Measurements from ENCODE around the gene SEPSECS. TPM values are rescaled to one million over a fixed set of nuclear protein-coding genes. Genes with fewer than 3 reads are reported as not detected.

The SEPSECS gene
- total RNA-seq, 1 experiment from 2014 or later = 9.1 TPM

- Histone ChIP-seq H3K4me3 (no peak overlapping the region), H3F3A (ENCODE audit: insufficient read depth, low read depth) (peaks cover 16% of the 10 kb centered on the region), H3K79me2 (ENCODE audit: low read depth) (peaks cover 9% of the 10 kb centered on the region; the same call in 1 of the 2 replicates), H3K9me2 (ENCODE audit: insufficient read depth) (no peaks in the 10 kb centered on the region), H3K9me3 (ENCODE audit: insufficient read depth, low read depth) (no peaks in the 10 kb centered on the region), H3K27ac (no peak overlapping the region), H3K4me2 (no peak overlapping the region), H3K4me1 (replicated peaks; ENCODE audit: insufficient read depth) (peaks cover 14% of the 10 kb centered on the region; the same call in 1 of the 2 replicates), H4K20me1 (ENCODE audit: insufficient read depth) (no peaks in the 10 kb centered on the region), H2AFZ (no peak overlapping the region), H3K27me3 (ENCODE audit: insufficient read depth, low read depth) (no peaks in the 10 kb centered on the region), H3K36me3 (ENCODE audit: low read depth) (no peaks in the 10 kb centered on the region)
- no peak for TF ChIP-seq CTCF (conservative IDR thresholded peaks at IDR 0.05)
- TF ChIP-seq EZH2 (IDR thresholded peaks at IDR 0.05; ENCODE audit: low read depth) = no peak
- DNase-seq = no peak
- intact Hi-C loops (cut with micrococcal nuclease; ENCODE audit: unreplicated experiment) = loop anchor here (5.0 kb wide), 1 partner anchor 211 kb away; no protein-coding TSS in a partner anchor
- no TSS peak for BruUV-seq (replicated peaks)
- ChIA-PET CTCF (no interaction called here), POLR2A (ENCODE audit: unreplicated experiment) (no interaction called here)
These were observed 4.3 kb downstream of the SEPSECS start for GRCh38 chr4:25155947-25156346.

GRCh38 chr4:25154594-25155265, 5.5 kb downstream of the SEPSECS start:
- H3K4me2 ChIP-seq = no peak overlapping the region
- TF ChIP-seq CTCF (conservative IDR thresholded peaks at IDR 0.05) (no peak), EZH2 (IDR thresholded peaks at IDR 0.05; ENCODE audit: low read depth) (no peak)
- POLR2A ChIA-PET (ENCODE audit: unreplicated experiment) = no interaction called here

GRCh38 chr4:25146076-25146475, 14.2 kb downstream of the SEPSECS start:
- no peaks in the 10 kb centered on the region for H3K79me2 ChIP-seq (ENCODE audit: low read depth)
- H3K4me1 ChIP-seq (replicated peaks; ENCODE audit: insufficient read depth) = no peaks in the 10 kb centered on the region
- no peaks in the 10 kb centered on the region for H3K9me3 ChIP-seq (ENCODE audit: insufficient read depth, low read depth)
- H4K20me1 ChIP-seq (ENCODE audit: insufficient read depth) = no peaks in the 10 kb centered on the region
- no TSS peak for BruUV-seq (replicated peaks)
- H3K4me2 ChIP-seq = no peak overlapping the region
- intact Hi-C loops (cut with micrococcal nuclease; ENCODE audit: unreplicated experiment) = no loop called here
- no peak overlapping the region for H2AFZ ChIP-seq
- TF ChIP-seq CTCF (conservative IDR thresholded peaks at IDR 0.05) (no peak), EZH2 (IDR thresholded peaks at IDR 0.05; ENCODE audit: low read depth) (no peak)
- H3K4me3 ChIP-seq = no peak overlapping the region
- H3K9me2 ChIP-seq (ENCODE audit: insufficient read depth) = no peaks in the 10 kb centered on the region
- no peak overlapping the region for H3K27ac ChIP-seq
- H3K36me3 ChIP-seq (ENCODE audit: low read depth) = no peaks in the 10 kb centered on the region
- POLR2A ChIA-PET (ENCODE audit: unreplicated experiment) = no interaction called here
- H3F3A ChIP-seq (ENCODE audit: insufficient read depth, low read depth) = no peaks in the 10 kb centered on the region
- no peaks in the 10 kb centered on the region for H3K27me3 ChIP-seq (ENCODE audit: insufficient read depth, low read depth)
- CTCF ChIA-PET = no interaction called here
- DNase-seq = no peak

More at GRCh38 chr4:25154594-25155265, 5.5 kb downstream of the SEPSECS start:
- Histone ChIP-seq H2AFZ (no peak overlapping the region), H3K4me3 (no peak overlapping the region), H4K20me1 (ENCODE audit: insufficient read depth) (no peaks in the 10 kb centered on the region), H3K79me2 (ENCODE audit: low read depth) (peaks cover 9% of the 10 kb centered on the region; the same call in 1 of the 2 replicates), H3K9me3 (ENCODE audit: insufficient read depth, low read depth) (no peaks in the 10 kb centered on the region), H3F3A (ENCODE audit: insufficient read depth, low read depth) (peaks cover 7% of the 10 kb centered on the region; the same call in 1 of the 2 replicates), H3K27me3 (ENCODE audit: insufficient read depth, low read depth) (no peaks in the 10 kb centered on the region), H3K36me3 (ENCODE audit: low read depth) (no peaks in the 10 kb centered on the region), H3K27ac (no peak overlapping the region), H3K9me2 (ENCODE audit: insufficient read depth) (no peaks in the 10 kb centered on the region), H3K4me1 (replicated peaks; ENCODE audit: insufficient read depth) (peaks cover 14% of the 10 kb centered on the region; the same call in 1 of the 2 replicates)
- CTCF ChIA-PET = no interaction called here
- no TSS peak for BruUV-seq (replicated peaks)
- DNase-seq = no peak
- intact Hi-C loops (cut with micrococcal nuclease; ENCODE audit: unreplicated experiment) = loop anchor here (5.0 kb wide), 1 partner anchor 213 kb away; no protein-coding TSS in a partner anchor
